ENCODE measurements around the gene KATNIP. TPM values are rescaled to one million over a fixed set of nuclear protein-coding genes. Genes with fewer than 3 reads are reported as not detected.

KATNIP gene
- total and polyA plus RNA-seq, 2 of the 13 experiments (the other 11 are each of a cell fraction or from before 2014, with no cell fraction given): 9.7 to 12.0 TPM

DNA sequence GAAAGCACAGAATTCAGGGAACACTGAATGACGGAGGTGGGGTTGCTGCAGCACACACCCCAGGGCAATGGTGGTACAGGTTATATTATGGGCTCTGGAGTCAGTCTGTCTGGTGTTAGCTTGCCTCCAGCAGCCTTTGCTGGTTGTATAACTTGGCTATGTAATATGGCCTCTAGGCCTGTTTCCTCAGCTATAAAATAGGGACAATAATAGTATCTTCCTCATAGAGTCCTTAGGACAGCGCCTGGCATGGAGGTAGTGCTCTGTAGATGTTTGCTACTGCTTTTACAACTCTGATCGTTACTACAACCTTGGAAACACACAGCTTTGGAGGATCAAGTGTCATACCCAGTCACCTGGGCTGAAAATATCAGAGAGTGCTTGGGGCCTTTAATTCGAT is 31.7 kb upstream of the KATNIP start (continued):
- TF ChIP-seq NR2F6 (IDR thresholded peaks at IDR 0.05) (no peak), NR2F6 (CRISPR knock-in tag; IDR thresholded peaks at IDR 0.05) (no peak), ZNF10 (CRISPR knock-in tag; IDR thresholded peaks at IDR 0.05; ENCODE audit: borderline replicate concordance, low read depth) (no peak), CBFB (CRISPR knock-in tag; IDR thresholded peaks at IDR 0.05) (no peak), HMG20A (CRISPR knock-in tag; IDR thresholded peaks at IDR 0.05; ENCODE audit: borderline replicate concordance) (no peak)
- TF ChIP-seq, protein P1, sequence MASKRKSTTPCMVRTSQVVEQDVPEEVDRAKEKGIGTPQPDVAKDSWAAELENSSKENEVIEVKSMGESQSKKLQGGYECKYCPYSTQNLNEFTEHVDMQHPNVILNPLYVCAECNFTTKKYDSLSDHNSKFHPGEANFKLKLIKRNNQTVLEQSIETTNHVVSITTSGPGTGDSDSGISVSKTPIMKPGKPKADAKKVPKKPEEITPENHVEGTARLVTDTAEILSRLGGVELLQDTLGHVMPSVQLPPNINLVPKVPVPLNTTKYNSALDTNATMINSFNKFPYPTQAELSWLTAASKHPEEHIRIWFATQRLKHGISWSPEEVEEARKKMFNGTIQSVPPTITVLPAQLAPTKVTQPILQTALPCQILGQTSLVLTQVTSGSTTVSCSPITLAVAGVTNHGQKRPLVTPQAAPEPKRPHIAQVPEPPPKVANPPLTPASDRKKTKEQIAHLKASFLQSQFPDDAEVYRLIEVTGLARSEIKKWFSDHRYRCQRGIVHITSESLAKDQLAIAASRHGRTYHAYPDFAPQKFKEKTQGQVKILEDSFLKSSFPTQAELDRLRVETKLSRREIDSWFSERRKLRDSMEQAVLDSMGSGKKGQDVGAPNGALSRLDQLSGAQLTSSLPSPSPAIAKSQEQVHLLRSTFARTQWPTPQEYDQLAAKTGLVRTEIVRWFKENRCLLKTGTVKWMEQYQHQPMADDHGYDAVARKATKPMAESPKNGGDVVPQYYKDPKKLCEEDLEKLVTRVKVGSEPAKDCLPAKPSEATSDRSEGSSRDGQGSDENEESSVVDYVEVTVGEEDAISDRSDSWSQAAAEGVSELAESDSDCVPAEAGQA (IDR thresholded peaks at IDR 0.05; ENCODE audit: low read depth): no peak
- TF ChIP-seq, protein P1 (CRISPR knock-in tag; IDR thresholded peaks at IDR 0.05; ENCODE audit: borderline replicate concordance): no peak
- TF ChIP-seq, protein P2, sequence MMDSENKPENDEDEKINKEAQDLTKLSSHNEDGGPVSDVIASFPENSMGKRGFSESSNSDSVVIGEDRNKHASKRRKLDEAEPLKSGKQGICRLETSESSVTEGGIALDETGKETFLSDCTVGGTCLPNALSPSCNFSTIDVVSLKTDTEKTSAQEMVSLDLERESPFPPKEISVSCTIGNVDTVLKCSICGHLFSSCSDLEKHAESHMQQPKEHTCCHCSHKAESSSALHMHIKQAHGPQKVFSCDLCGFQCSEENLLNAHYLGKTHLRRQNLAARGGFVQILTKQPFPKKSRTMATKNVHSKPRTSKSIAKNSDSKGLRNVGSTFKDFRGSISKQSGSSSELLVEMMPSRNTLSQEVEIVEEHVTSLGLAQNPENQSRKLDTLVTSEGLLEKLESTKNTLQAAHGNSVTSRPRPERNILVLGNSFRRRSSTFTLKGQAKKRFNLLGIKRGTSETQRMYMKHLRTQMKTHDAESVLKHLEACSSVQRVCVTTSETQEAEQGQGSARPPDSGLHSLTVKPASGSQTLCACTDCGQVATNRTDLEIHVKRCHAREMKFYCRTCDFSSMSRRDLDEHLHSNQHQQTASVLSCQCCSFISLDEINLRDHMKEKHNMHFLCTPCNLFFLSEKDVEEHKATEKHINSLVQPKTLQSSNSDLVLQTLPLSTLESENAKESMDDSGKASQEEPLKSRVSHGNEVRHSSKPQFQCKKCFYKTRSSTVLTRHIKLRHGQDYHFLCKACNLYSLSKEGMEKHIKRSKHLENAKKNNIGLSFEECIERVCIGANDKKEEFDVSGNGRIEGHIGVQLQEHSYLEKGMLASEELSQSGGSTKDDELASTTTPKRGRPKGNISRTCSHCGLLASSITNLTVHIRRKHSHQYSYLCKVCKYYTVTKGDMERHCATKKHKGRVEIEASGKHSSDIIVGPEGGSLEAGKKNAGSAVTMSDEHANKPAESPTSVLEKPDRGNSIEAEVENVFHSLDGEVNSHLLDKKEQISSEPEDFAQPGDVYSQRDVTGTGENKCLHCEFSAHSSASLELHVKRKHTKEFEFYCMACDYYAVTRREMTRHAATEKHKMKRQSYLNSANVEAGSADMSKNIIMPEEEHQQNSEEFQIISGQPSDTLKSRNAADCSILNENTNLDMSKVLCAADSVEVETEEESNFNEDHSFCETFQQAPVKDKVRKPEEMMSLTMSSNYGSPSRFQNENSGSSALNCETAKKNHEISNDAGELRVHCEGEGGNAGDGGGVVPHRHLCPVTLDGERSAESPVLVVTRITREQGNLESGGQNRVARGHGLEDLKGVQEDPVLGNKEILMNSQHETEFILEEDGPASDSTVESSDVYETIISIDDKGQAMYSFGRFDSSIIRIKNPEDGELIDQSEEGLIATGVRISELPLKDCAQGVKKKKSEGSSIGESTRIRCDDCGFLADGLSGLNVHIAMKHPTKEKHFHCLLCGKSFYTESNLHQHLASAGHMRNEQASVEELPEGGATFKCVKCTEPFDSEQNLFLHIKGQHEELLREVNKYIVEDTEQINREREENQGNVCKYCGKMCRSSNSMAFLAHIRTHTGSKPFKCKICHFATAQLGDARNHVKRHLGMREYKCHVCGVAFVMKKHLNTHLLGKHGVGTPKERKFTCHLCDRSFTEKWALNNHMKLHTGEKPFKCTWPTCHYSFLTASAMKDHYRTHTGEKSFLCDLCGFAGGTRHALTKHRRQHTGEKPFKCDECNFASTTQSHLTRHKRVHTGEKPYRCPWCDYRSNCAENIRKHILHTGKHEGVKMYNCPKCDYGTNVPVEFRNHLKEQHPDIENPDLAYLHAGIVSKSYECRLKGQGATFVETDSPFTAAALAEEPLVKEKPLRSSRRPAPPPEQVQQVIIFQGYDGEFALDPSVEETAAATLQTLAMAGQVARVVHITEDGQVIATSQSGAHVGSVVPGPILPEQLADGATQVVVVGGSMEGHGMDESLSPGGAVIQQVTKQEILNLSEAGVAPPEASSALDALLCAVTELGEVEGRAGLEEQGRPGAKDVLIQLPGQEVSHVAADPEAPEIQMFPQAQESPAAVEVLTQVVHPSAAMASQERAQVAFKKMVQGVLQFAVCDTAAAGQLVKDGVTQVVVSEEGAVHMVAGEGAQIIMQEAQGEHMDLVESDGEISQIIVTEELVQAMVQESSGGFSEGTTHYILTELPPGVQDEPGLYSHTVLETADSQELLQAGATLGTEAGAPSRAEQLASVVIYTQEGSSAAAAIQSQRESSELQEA (CRISPR knock-in tag; IDR thresholded peaks at IDR 0.05; ENCODE audit: not compliant biosample characterization): no peak

Measured in HepG2 (cell line).